Heart left ventricle (tissue), 16 donors: Measurements from ENCODE around the gene MKLN1. TPM values are rescaled to one million over a fixed set of nuclear protein-coding genes. Genes with fewer than 3 reads are reported as not detected.

Experiments used
- ATAC-seq, 4 donors: fragments of 200-7000 bp; cut with Tn5 transposase; one replicate each; pipeline ENCODE4 v1.9.1; 2020 to 2022; ENCODE audit warnings: moderate library complexity in 4 of 4, mild to moderate bottlenecking in 3 of 4, moderate number of reproducible peaks in 1 of 4
- DNase-seq, 5 donors: peaks; one replicate each; pipeline ENCODE4 v3.0.0-alpha.2; 2020
- H3K27ac ChIP-seq, 12 donors: fragments of 200-600 bp; sonication (generic) in 4 of 12; one replicate each; pipeline versions ENCODE4 v1.5.0 to v1.8.0; 2016 to 2022; ENCODE audit warnings: mild to moderate bottlenecking in 2 of 12
- H3K27me3 ChIP-seq, 9 donors: fragments of 200-600 bp; sonication (generic) in 2 of 9; one replicate each; pipeline versions ENCODE4 v1.5.1 to v1.8.0; 2016 to 2022; ENCODE audit warnings: mild to moderate bottlenecking in 3 of 9
- H3K36me3 ChIP-seq, 9 donors: fragments of 200-600 bp; sonication (generic) in 2 of 9; one replicate each; pipeline versions ENCODE4 v1.5.0 to v1.8.0; 2018 to 2022; ENCODE audit warnings: mild to moderate bottlenecking in 2 of 9
- H3K4me1 ChIP-seq, 12 donors: fragments of 200-600 bp; sonication (generic) in 4 of 12; one replicate each; pipeline versions ENCODE4 v1.5.0 to v1.8.0; 2016 to 2022; ENCODE audit warnings: mild to moderate bottlenecking in 3 of 12
- H3K4me3 ChIP-seq, 12 donors: fragments of 200-600 bp; sonication (generic) in 4 of 12; one replicate each; pipeline versions ENCODE4 v1.5.0 to v1.8.0; 2017 to 2022; ENCODE audit warnings: mild to moderate bottlenecking in 9 of 12, moderate library complexity in 4 of 12
- H3K9me3 ChIP-seq, 12 donors: fragments of 200-600 bp; sonication (generic) in 4 of 12; one replicate each; pipeline versions ENCODE4 v1.5.0 to v1.8.0; 2016 to 2022; ENCODE audit warnings: mild to moderate bottlenecking in 1 of 12
- CTCF ChIP-seq, 12 donors: fragments of 200-600 bp; sonication (generic) in 4 of 12; IDR thresholded peaks; one replicate each; pipeline versions ENCODE4 v1.5.0 to v1.8.0; 2018 to 2022; ENCODE audit warnings: antibody characterized with exemption in 12 of 12, mild to moderate bottlenecking in 5 of 12
- POLR2A ChIP-seq, 2 donors: fragments of 450-650 bp; IDR thresholded peaks; one replicate each; pipeline ENCODE4 v1.6.1; 2017; ENCODE audit warnings: antibody characterized with exemption in 2 of 2, mild to moderate bottlenecking in 2 of 2, moderate library complexity in 2 of 2
- WGBS, 4 donors: extraction: QIAGEN DNeasy Blood & Tissue Kit in 2 of 4; methylation state at CpG; one replicate each; pipeline versions ENCODE4 v1.1.5 to v1.1.7; 2013 to 2018; 5-methylcytosine and 5-hydroxymethylcytosine counted together
- intact Hi-C, 10 donors: fragments of 100-400 bp; cut with DNase I; formaldehyde crosslinking; loops; one replicate each; pipeline versions ENCODE4 v1.11.1 to v1.14.2; 2022
- polyA plus RNA-seq, 2 donors: library from polyadenylated mRNA; stranded (reverse); fragments of 200-250 nt; gene quantifications; one replicate each; pipeline ENCODE4 v1.2.3, GENCODE V29; 2013
- total RNA-seq, 9 donors: library from RNA; depleted of rRNA in 2 of 9; stranded (reverse); fragments of >200 nt in 2 of 9; fragmentation: NEBNext Ultra II Directional in 3 of 9; extraction: Animal tissue kit (Norgen Biotek cat#: 25700) in 3 of 9; gene quantifications; one replicate each; pipeline versions ENCODE4 v1.1.0 to v1.2.4, GENCODE V29; 2016 to 2023
- donor health status: ischemic (EF 13 %, LVEDD 7.1; RV severe dilation, severe dysfunction).
- donor health status: healthy with polysubstance abuse.
- donor health status: DM: no; HTN: yes; CAD: no.
- donor health status: DM: no; HTN: no; CAD: no.
- donor health status: ischemic (EF 25% LVEDD 6.9; RV normal size, moderate dysfunction).
- donor health status: ischemic (EF 25% LVEDD 5.7; RV mildly dilated, moderate dysfunction).
- donor health status: healthy.
- donor health status: DM: yes; HTN: yes; CAD: no.
- donor health status: ischemic (EF 35%, LVEDD 5.7; RV mildly dilated, moderate dysfunction).
- donor health status: nonischemic (EF 11% LVEDD 7.7; RV severe dilation, severe dysfunction).
- donor health status: DM: yes; HTN: yes; CAD: no.
- donor health status: PGD.
- donor health status: ischemic (EF 29% LVEDD 5.4; RV normal size, mild dysfunction).
- donor health status: nonischemic (EF 23%, LVEDD 6.1; RV moderate dilation, normal function).

Gene MKLN1
- total and polyA plus RNA-seq, 11 donors, result 11.5 to 49.7 (median 37.6) TPM

GRCh38 chr7:131480384-131481315, 153.0 kb downstream of the MKLN1 start:
- H3K4me1 ChIP-seq, result peaks cover 3 to 20% (median 13%) of the 10 kb centered on the region in 12 donors
- no peak overlapping the region for H3K4me3 ChIP-seq
- DNase-seq (no peak), ATAC-seq (peak in 1 of 4 donors; percentile 26)
- H3K27ac ChIP-seq, result no peak overlapping the region
- peaks cover 0 to 40% (median 16%) of the 10 kb centered on the region in 9 donors for H3K36me3 ChIP-seq
- H3K9me3 ChIP-seq, result no peaks in the 10 kb centered on the region
- TF ChIP-seq POLR2A (IDR thresholded peaks at IDR 0.05) (no peak), CTCF (IDR thresholded peaks at IDR 0.05) (no peak)
- WGBS, 4 donors, result 65 to 69% (median 68%) methylated on average over 4 of the region's 4 CpGs
- intact Hi-C loops, result no loop called here
- H3K27me3 ChIP-seq, result no peaks in the 10 kb centered on the region

- intact Hi-C loops, result no loop called here
- Histone ChIP-seq H3K36me3 (peaks cover 0 to 39% (median 20%) of the 10 kb centered on the region in 9 donors), H3K9me3 (no peaks in the 10 kb centered on the region), H3K4me3 (no peak overlapping the region), H3K27me3 (no peaks in the 10 kb centered on the region), H3K27ac (no peak overlapping the region), H3K4me1 (peaks cover 3 to 24% (median 17%) of the 10 kb centered on the region in 12 donors)
- ATAC-seq, result no peak
- DNase-seq, result no peak
- TF ChIP-seq CTCF (IDR thresholded peaks at IDR 0.05) (no peak), POLR2A (IDR thresholded peaks at IDR 0.05) (no peak)
- WGBS, 4 donors, result 96 to 99% (median 98%) methylated on average over 2 of the region's 2 CpGs
Measured at GRCh38 chr7:131482800-131483199, 155.1 kb downstream of the MKLN1 start.

- Histone ChIP-seq H3K36me3 (peaks cover 0 to 38% (median 17%) of the 10 kb centered on the region in 9 donors), H3K27me3 (no peaks in the 10 kb centered on the region), H3K4me3 (no peak overlapping the region), H3K9me3 (no peaks in the 10 kb centered on the region), H3K4me1 (peaks cover 3 to 24% (median 17%) of the 10 kb centered on the region in 12 donors), H3K27ac (no peak overlapping the region)
- no peak for DNase-seq
- no peak for ATAC-seq
- intact Hi-C loops, result no loop called here
- TF ChIP-seq POLR2A (IDR thresholded peaks at IDR 0.05), result no peak
- no peak for TF ChIP-seq CTCF (IDR thresholded peaks at IDR 0.05)
- WGBS, 4 donors, result 95 to 96% (median 96%) methylated on average over 2 of the region's 2 CpGs
Measured at GRCh38 chr7:131483586-131483985, 155.9 kb downstream of the MKLN1 start.

GRCh38 chr7:131486346-131486745, 158.7 kb downstream of the MKLN1 start:
- Histone ChIP-seq H3K36me3 (peaks cover 0 to 44% (median 11%) of the 10 kb centered on the region in 9 donors), H3K27me3 (no peaks in the 10 kb centered on the region), H3K4me3 (no peak overlapping the region), H3K27ac (no peak overlapping the region), H3K9me3 (no peaks in the 10 kb centered on the region), H3K4me1 (peaks cover 0 to 9% (median under 1%) of the 10 kb centered on the region in 12 donors)
- DNase-seq, result no peak
- TF ChIP-seq CTCF (IDR thresholded peaks at IDR 0.05) (no peak), POLR2A (IDR thresholded peaks at IDR 0.05) (no peak)
- WGBS, 4 donors, result 74 to 84% (median 80%) methylated on average over 2 of the region's 2 CpGs
- no peak for ATAC-seq
- intact Hi-C loops, result no loop called here
